Measurements from ENCODE around the gene NMUR2. TPM values are rescaled to one million over a fixed set of nuclear protein-coding genes. Genes with fewer than 3 reads are reported as not detected.

Gene NMUR2
- polyA plus RNA-seq, 1 donor from 2014 or later: not detected

DNA sequence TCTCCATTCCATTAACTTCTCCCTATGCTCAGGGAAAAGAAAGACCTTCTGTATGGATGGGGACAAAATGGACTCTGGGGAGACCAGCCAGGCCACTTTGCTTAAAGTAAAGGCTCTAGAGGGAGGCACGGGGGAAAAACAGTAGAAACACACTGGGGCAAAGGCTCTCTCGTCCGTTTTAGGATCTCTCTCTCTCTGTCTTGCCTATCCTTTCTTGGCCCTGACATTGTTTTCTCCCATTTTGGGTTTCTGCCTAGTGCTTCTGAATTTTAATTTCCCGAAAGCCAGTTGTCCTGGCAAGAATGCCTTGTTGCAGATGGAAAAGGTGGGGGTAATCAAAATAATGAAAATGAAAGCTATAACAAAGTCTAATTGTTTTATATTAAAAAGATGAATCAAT is 28.2 kb downstream of the NMUR2 start:
- no peak overlapping the region for H3K27ac ChIP-seq (ENCODE audit: low read length)
- no peak overlapping the region for H3K4me3 ChIP-seq (ENCODE audit: low read length)

DNA sequence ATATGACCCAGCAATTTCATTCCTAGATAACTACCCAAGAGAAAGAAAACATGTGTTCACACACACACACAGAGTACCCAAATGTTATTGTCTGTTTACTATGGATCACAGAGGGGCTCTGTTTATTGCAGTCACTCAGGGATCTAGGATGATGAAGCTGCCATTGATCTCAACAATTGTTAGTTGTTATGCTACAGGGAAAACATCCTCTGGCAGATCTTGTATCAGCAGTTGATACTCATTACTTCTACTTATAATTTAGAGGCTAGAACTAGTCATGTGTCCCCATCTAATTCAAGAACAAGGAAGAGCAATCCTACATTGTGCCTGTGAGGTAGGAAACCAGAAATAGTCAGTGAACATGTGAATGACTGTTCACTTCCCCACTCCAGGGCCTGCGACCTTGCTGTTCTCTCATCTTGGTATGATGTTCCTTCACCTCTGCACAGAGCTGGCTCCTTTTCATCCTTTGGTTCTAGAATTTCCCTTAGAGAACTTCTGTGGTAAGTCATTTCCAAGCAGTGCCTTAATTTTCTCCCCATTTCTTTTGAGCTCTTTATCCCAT is 30.3 kb downstream of the NMUR2 start:
- H3K79me2 ChIP-seq (replicated peaks; ENCODE audit: insufficient read depth, low read length): no peaks in the 10 kb centered on the region
- H3K36me3 ChIP-seq (ENCODE audit: insufficient read depth, low read length): no peaks in the 10 kb centered on the region
- no peak overlapping the region for H3K4me3 ChIP-seq (ENCODE audit: low read length)
- no peak overlapping the region for H3K4me2 ChIP-seq (ENCODE audit: low read length)
- no peak overlapping the region for H3K27ac ChIP-seq (ENCODE audit: low read length)
- no peaks in the 10 kb centered on the region for H3K27me3 ChIP-seq (ENCODE audit: insufficient read depth, low read depth, low read length)
- TF ChIP-seq MXI1 (conservative IDR thresholded peaks at IDR 0.05; ENCODE audit: poor library complexity, severe bottlenecking) (no peak), TAF1 (IDR thresholded peaks at IDR 0.05; ENCODE audit: low read depth) (no peak), RAD21 (conservative IDR thresholded peaks at IDR 0.05) (no peak), POLR2AphosphoS5 (IDR thresholded peaks at IDR 0.05) (no peak), EP300 (conservative IDR thresholded peaks at IDR 0.05; ENCODE audit: poor library complexity, severe bottlenecking) (no peak), SMC3 (conservative IDR thresholded peaks at IDR 0.05; ENCODE audit: poor library complexity) (no peak), EZH2 (IDR thresholded peaks at IDR 0.05; ENCODE audit: borderline replicate concordance, insufficient read depth, low read length, poor library complexity, severe bottlenecking) (no peak)
- TF ChIP-seq, protein P1, sequence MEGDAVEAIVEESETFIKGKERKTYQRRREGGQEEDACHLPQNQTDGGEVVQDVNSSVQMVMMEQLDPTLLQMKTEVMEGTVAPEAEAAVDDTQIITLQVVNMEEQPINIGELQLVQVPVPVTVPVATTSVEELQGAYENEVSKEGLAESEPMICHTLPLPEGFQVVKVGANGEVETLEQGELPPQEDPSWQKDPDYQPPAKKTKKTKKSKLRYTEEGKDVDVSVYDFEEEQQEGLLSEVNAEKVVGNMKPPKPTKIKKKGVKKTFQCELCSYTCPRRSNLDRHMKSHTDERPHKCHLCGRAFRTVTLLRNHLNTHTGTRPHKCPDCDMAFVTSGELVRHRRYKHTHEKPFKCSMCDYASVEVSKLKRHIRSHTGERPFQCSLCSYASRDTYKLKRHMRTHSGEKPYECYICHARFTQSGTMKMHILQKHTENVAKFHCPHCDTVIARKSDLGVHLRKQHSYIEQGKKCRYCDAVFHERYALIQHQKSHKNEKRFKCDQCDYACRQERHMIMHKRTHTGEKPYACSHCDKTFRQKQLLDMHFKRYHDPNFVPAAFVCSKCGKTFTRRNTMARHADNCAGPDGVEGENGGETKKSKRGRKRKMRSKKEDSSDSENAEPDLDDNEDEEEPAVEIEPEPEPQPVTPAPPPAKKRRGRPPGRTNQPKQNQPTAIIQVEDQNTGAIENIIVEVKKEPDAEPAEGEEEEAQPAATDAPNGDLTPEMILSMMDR (IDR thresholded peaks at IDR 0.05; ENCODE audit: poor library complexity, severe bottlenecking): no peak
- TF ChIP-seq, protein P2, sequence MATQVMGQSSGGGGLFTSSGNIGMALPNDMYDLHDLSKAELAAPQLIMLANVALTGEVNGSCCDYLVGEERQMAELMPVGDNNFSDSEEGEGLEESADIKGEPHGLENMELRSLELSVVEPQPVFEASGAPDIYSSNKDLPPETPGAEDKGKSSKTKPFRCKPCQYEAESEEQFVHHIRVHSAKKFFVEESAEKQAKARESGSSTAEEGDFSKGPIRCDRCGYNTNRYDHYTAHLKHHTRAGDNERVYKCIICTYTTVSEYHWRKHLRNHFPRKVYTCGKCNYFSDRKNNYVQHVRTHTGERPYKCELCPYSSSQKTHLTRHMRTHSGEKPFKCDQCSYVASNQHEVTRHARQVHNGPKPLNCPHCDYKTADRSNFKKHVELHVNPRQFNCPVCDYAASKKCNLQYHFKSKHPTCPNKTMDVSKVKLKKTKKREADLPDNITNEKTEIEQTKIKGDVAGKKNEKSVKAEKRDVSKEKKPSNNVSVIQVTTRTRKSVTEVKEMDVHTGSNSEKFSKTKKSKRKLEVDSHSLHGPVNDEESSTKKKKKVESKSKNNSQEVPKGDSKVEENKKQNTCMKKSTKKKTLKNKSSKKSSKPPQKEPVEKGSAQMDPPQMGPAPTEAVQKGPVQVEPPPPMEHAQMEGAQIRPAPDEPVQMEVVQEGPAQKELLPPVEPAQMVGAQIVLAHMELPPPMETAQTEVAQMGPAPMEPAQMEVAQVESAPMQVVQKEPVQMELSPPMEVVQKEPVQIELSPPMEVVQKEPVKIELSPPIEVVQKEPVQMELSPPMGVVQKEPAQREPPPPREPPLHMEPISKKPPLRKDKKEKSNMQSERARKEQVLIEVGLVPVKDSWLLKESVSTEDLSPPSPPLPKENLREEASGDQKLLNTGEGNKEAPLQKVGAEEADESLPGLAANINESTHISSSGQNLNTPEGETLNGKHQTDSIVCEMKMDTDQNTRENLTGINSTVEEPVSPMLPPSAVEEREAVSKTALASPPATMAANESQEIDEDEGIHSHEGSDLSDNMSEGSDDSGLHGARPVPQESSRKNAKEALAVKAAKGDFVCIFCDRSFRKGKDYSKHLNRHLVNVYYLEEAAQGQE (IDR thresholded peaks at IDR 0.05; ENCODE audit: borderline replicate concordance): no peak
- no peak overlapping the region for H3K9ac ChIP-seq (ENCODE audit: low read length)
- no peaks in the 10 kb centered on the region for H3K9me2 ChIP-seq (ENCODE audit: insufficient read depth, low read length)
- H3K9me3 ChIP-seq (ENCODE audit: low read length): no peaks in the 10 kb centered on the region
- H4K20me1 ChIP-seq (ENCODE audit: insufficient read depth): no peaks in the 10 kb centered on the region
- H2AFZ ChIP-seq (ENCODE audit: low read depth, low read length): no peak overlapping the region
- H3F3A ChIP-seq (ENCODE audit: insufficient read depth, low read length, poor library complexity, severe bottlenecking): no peaks in the 10 kb centered on the region

More for the DNA sequence above, 28.2 kb downstream of the NMUR2 start:
- Histone ChIP-seq H3F3A (ENCODE audit: insufficient read depth, low read length, poor library complexity, severe bottlenecking) (no peaks in the 10 kb centered on the region), H3K9me3 (ENCODE audit: low read length) (no peaks in the 10 kb centered on the region), H3K36me3 (ENCODE audit: insufficient read depth, low read length) (no peaks in the 10 kb centered on the region), H3K9ac (ENCODE audit: low read length) (no peak overlapping the region), H3K27me3 (ENCODE audit: insufficient read depth, low read depth, low read length) (no peaks in the 10 kb centered on the region), H4K20me1 (ENCODE audit: insufficient read depth) (no peaks in the 10 kb centered on the region), H2AFZ (ENCODE audit: low read depth, low read length) (no peak overlapping the region), H3K79me2 (replicated peaks; ENCODE audit: insufficient read depth, low read length) (no peaks in the 10 kb centered on the region), H3K4me2 (ENCODE audit: low read length) (no peak overlapping the region), H3K9me2 (ENCODE audit: insufficient read depth, low read length) (no peaks in the 10 kb centered on the region)
- no peak for TF ChIP-seq RAD21 (conservative IDR thresholded peaks at IDR 0.05)
- TF ChIP-seq TAF1 (IDR thresholded peaks at IDR 0.05; ENCODE audit: low read depth): no peak
- TF ChIP-seq SMC3 (conservative IDR thresholded peaks at IDR 0.05; ENCODE audit: poor library complexity): no peak
- TF ChIP-seq, protein P1 (IDR thresholded peaks at IDR 0.05; ENCODE audit: poor library complexity, severe bottlenecking): no peak
- TF ChIP-seq MXI1 (conservative IDR thresholded peaks at IDR 0.05; ENCODE audit: poor library complexity, severe bottlenecking): no peak
- TF ChIP-seq EP300 (conservative IDR thresholded peaks at IDR 0.05; ENCODE audit: poor library complexity, severe bottlenecking): no peak
- TF ChIP-seq, protein P2 (IDR thresholded peaks at IDR 0.05; ENCODE audit: borderline replicate concordance): no peak
- TF ChIP-seq EZH2 (IDR thresholded peaks at IDR 0.05; ENCODE audit: borderline replicate concordance, insufficient read depth, low read length, poor library complexity, severe bottlenecking): no peak
- TF ChIP-seq POLR2AphosphoS5 (IDR thresholded peaks at IDR 0.05): no peak

Data from neural cell (in vitro differentiated cells).